Measurements from ENCODE around the gene HSPA9. TPM values are rescaled to one million over a fixed set of nuclear protein-coding genes. Genes with fewer than 3 reads are reported as not detected.

The HSPA9 gene
- total and polyA plus RNA-seq, 2 donors (not counting 1 experiment from before 2014, with no cell fraction given) = 66.5 to 139 TPM

GRCh38 chr5:138595180-138595795 is 20.1 kb upstream of the HSPA9 start:
- intact Hi-C loops (cut with micrococcal nuclease) = no loop called here
- no peak overlapping the region for H3K9ac ChIP-seq (ENCODE audit: low read length)
- H3K27ac ChIP-seq (ENCODE audit: low read length in 2 of 2) = no peak overlapping the region
- H3K4me1 ChIP-seq (ENCODE audit: control insufficient read depth in 2 of 2, insufficient read depth in 2 of 2, low read length in 2 of 2) = no peaks in the 10 kb centered on the region
- no peak overlapping the region for H3K4me2 ChIP-seq (replicated peaks; ENCODE audit: low read depth, low read length, poor library complexity, severe bottlenecking)
- TF ChIP-seq EZH2 (IDR thresholded peaks at IDR 0.05; ENCODE audit: borderline replicate concordance, insufficient read depth, low read depth, low read length, poor library complexity, severe bottlenecking) (no peak), CTCF (IDR thresholded peaks at IDR 0.05) (no peak)
- H3K36me3 ChIP-seq (replicated peaks in 1 of 2; ENCODE audit: control extremely low read depth in 1 of 2, control insufficient read depth in 1 of 2, extremely low read depth in 1 of 2, insufficient read depth in 2 of 2, low read length in 1 of 2) = no peaks in the 10 kb centered on the region
- ChIA-PET POLR2A (no interaction called here), CTCF (no interaction called here)
- peaks cover 0 to 7% (median 3%) of the 10 kb centered on the region in 4 experiments for H3K27me3 ChIP-seq (replicated peaks in 1 of 4; ENCODE audit: control extremely low read depth in 1 of 4, control insufficient read depth in 3 of 4, insufficient read depth in 4 of 4, low read length in 3 of 4)
- no peaks in the 10 kb centered on the region for H4K20me1 ChIP-seq (ENCODE audit: control insufficient read depth, insufficient read depth, low read length, poor library complexity, severe bottlenecking)
- no peak overlapping the region for H3K27ac Mint-ChIP-seq
- WGBS (ENCODE audit: insufficient coverage) = 80% methylated on average over 1 of the region's 4 CpGs
- no peak overlapping the region for H2AFZ ChIP-seq (ENCODE audit: insufficient read depth, low read depth, low read length, poor library complexity, severe bottlenecking)
- H3K79me2 ChIP-seq (ENCODE audit: control insufficient read depth, insufficient read depth, low read length) = no peaks in the 10 kb centered on the region
- peaks cover 25% of the 10 kb centered on the region for H3K27me3 Mint-ChIP-seq
- no peaks in the 10 kb centered on the region for H3K9me3 ChIP-seq (ENCODE audit: control extremely low read depth in 1 of 3, control insufficient read depth in 2 of 3, insufficient read depth in 1 of 3, low read length in 2 of 3)
- no peaks in the 10 kb centered on the region for H3K4me1 Mint-ChIP-seq
- DNase-seq (no peak), ATAC-seq (ENCODE audit: low read depth) (no peak)
- H3K4me3 Mint-ChIP-seq = no peak overlapping the region
- H3K4me3 ChIP-seq (ENCODE audit: control extremely low read depth in 1 of 5, extremely low read depth in 1 of 5, insufficient read depth in 1 of 5, low read depth in 2 of 5, low read length in 4 of 5) = no peak overlapping the region
- no peaks in the 10 kb centered on the region for H3K9me3 Mint-ChIP-seq (ENCODE audit: insufficient read depth)

- DNase-seq (no peak), ATAC-seq (ENCODE audit: low read depth) (no peak)
- no peak overlapping the region for H3K9ac ChIP-seq (ENCODE audit: low read length)
- ChIA-PET CTCF (no interaction called here), POLR2A (no interaction called here)
- H3K36me3 ChIP-seq (replicated peaks in 1 of 2; ENCODE audit: control extremely low read depth in 1 of 2, control insufficient read depth in 1 of 2, extremely low read depth in 1 of 2, insufficient read depth in 2 of 2, low read length in 1 of 2) = no peaks in the 10 kb centered on the region
- intact Hi-C loops (cut with micrococcal nuclease) = no loop called here
- H3K9me3 ChIP-seq (ENCODE audit: control extremely low read depth in 1 of 3, control insufficient read depth in 2 of 3, insufficient read depth in 1 of 3, low read length in 2 of 3) = no peaks in the 10 kb centered on the region
- H3K27ac ChIP-seq (ENCODE audit: low read length in 2 of 2) = no peak overlapping the region
- no peak overlapping the region for H3K4me3 ChIP-seq (ENCODE audit: control extremely low read depth in 1 of 5, extremely low read depth in 1 of 5, insufficient read depth in 1 of 5, low read depth in 2 of 5, low read length in 4 of 5)
- H3K27ac Mint-ChIP-seq = no peak overlapping the region
- no peaks in the 10 kb centered on the region for H4K20me1 ChIP-seq (ENCODE audit: control insufficient read depth, insufficient read depth, low read length, poor library complexity, severe bottlenecking)
- 100% methylated on average over 1 of the region's 4 CpGs for WGBS (ENCODE audit: insufficient coverage)
- H3K79me2 ChIP-seq (ENCODE audit: control insufficient read depth, insufficient read depth, low read length) = no peaks in the 10 kb centered on the region
- H3K27me3 ChIP-seq (replicated peaks in 1 of 4; ENCODE audit: control extremely low read depth in 1 of 4, control insufficient read depth in 3 of 4, insufficient read depth in 4 of 4, low read length in 3 of 4) = peaks cover 0 to 7% (median 3%) of the 10 kb centered on the region in 4 experiments
- H3K9me3 Mint-ChIP-seq (ENCODE audit: insufficient read depth) = no peaks in the 10 kb centered on the region
- TF ChIP-seq CTCF (IDR thresholded peaks at IDR 0.05) (peak; percentile 57), EZH2 (IDR thresholded peaks at IDR 0.05; ENCODE audit: borderline replicate concordance, insufficient read depth, low read depth, low read length, poor library complexity, severe bottlenecking) (no peak)
- no peak overlapping the region for H2AFZ ChIP-seq (ENCODE audit: insufficient read depth, low read depth, low read length, poor library complexity, severe bottlenecking)
- H3K4me3 Mint-ChIP-seq = no peak overlapping the region
- no peak overlapping the region for H3K4me2 ChIP-seq (replicated peaks; ENCODE audit: low read depth, low read length, poor library complexity, severe bottlenecking)
- H3K4me1 Mint-ChIP-seq = no peaks in the 10 kb centered on the region
- H3K4me1 ChIP-seq (ENCODE audit: control insufficient read depth in 2 of 2, insufficient read depth in 2 of 2, low read length in 2 of 2) = no peaks in the 10 kb centered on the region
- peaks cover 25% of the 10 kb centered on the region for H3K27me3 Mint-ChIP-seq
Measured at GRCh38 chr5:138594305-138595058, 19.3 kb upstream of the HSPA9 start.
